ENCODE results near the gene PIAS2.

PIAS2 gene

GRCh38 chr18:46843372-46843771 is 73.9 kb downstream of the PIAS2 start:
- no peak for TF ChIP-seq REST (IDR thresholded peaks at IDR 0.05; ENCODE audit: low read depth)
- TF ChIP-seq TAF1 (IDR thresholded peaks at IDR 0.05; ENCODE audit: low read depth), result no peak
- no peak for TF ChIP-seq ZBTB7A (IDR thresholded peaks at IDR 0.05; ENCODE audit: low read depth)
- no peak for TF ChIP-seq CREB1 (IDR thresholded peaks at IDR 0.05; ENCODE audit: low read depth)
- no peak for TF ChIP-seq NFIC (IDR thresholded peaks at IDR 0.05)
- TF ChIP-seq YY1 (IDR thresholded peaks at IDR 0.05; ENCODE audit: low read depth), result no peak
- TF ChIP-seq CEBPB (IDR thresholded peaks at IDR 0.05), result no peak
- TF ChIP-seq FOXM1 (IDR thresholded peaks at IDR 0.05; ENCODE audit: borderline replicate concordance, low read depth), result no peak
- no peak for TF ChIP-seq USF1 (IDR thresholded peaks at IDR 0.05)
- TF ChIP-seq TCF12 (IDR thresholded peaks at IDR 0.05; ENCODE audit: low read depth), result no peak

GRCh38 chr18:46842583-46842982 is 74.7 kb downstream of the PIAS2 start:
- TF ChIP-seq CREB1 (IDR thresholded peaks at IDR 0.05; ENCODE audit: low read depth) (no peak), USF1 (IDR thresholded peaks at IDR 0.05) (no peak), TEAD4 (IDR thresholded peaks at IDR 0.05) (no peak), TCF12 (IDR thresholded peaks at IDR 0.05; ENCODE audit: low read depth) (no peak)

- TF ChIP-seq YY1 (IDR thresholded peaks at IDR 0.05; ENCODE audit: low read depth) (no peak), CREB1 (IDR thresholded peaks at IDR 0.05; ENCODE audit: low read depth) (no peak), NFIC (IDR thresholded peaks at IDR 0.05) (no peak)
Observed at GRCh38 chr18:46833899-46834298, 83.4 kb downstream of the PIAS2 start.

GRCh38 chr18:46832849-46833248 is 84.5 kb downstream of the PIAS2 start:
- TF ChIP-seq CREB1 (IDR thresholded peaks at IDR 0.05; ENCODE audit: low read depth) (no peak), FOXM1 (IDR thresholded peaks at IDR 0.05; ENCODE audit: borderline replicate concordance, low read depth) (no peak), RAD21 (IDR thresholded peaks at IDR 0.05; ENCODE audit: low read depth) (no peak), REST (IDR thresholded peaks at IDR 0.05; ENCODE audit: low read depth) (no peak), EGR1 (IDR thresholded peaks at IDR 0.05) (no peak), ZBTB7A (IDR thresholded peaks at IDR 0.05; ENCODE audit: low read depth) (no peak), TEAD4 (IDR thresholded peaks at IDR 0.05) (no peak), TCF12 (IDR thresholded peaks at IDR 0.05; ENCODE audit: low read depth) (no peak), CEBPB (IDR thresholded peaks at IDR 0.05) (no peak), USF1 (IDR thresholded peaks at IDR 0.05) (no peak), TAF1 (IDR thresholded peaks at IDR 0.05; ENCODE audit: low read depth) (no peak), EP300 (IDR thresholded peaks at IDR 0.05; ENCODE audit: borderline replicate concordance) (no peak), MAX (IDR thresholded peaks at IDR 0.05) (no peak), NFIC (IDR thresholded peaks at IDR 0.05) (no peak), YY1 (IDR thresholded peaks at IDR 0.05; ENCODE audit: low read depth) (no peak)

- TF ChIP-seq EGR1 (IDR thresholded peaks at IDR 0.05) (no peak), RAD21 (IDR thresholded peaks at IDR 0.05; ENCODE audit: low read depth) (no peak), USF1 (IDR thresholded peaks at IDR 0.05) (no peak), MAX (IDR thresholded peaks at IDR 0.05) (no peak), EP300 (IDR thresholded peaks at IDR 0.05; ENCODE audit: borderline replicate concordance) (no peak)
Observed at GRCh38 chr18:46831434-46831833, 85.9 kb downstream of the PIAS2 start.

GRCh38 chr18:46830633-46831032 is 86.7 kb downstream of the PIAS2 start:
- TF ChIP-seq TAF1 (IDR thresholded peaks at IDR 0.05; ENCODE audit: low read depth) (no peak), FOXM1 (IDR thresholded peaks at IDR 0.05; ENCODE audit: borderline replicate concordance, low read depth) (no peak), USF1 (IDR thresholded peaks at IDR 0.05) (no peak), TEAD4 (IDR thresholded peaks at IDR 0.05) (no peak), RAD21 (IDR thresholded peaks at IDR 0.05; ENCODE audit: low read depth) (no peak), CREB1 (IDR thresholded peaks at IDR 0.05; ENCODE audit: low read depth) (no peak), EGR1 (IDR thresholded peaks at IDR 0.05) (no peak), YY1 (IDR thresholded peaks at IDR 0.05; ENCODE audit: low read depth) (no peak), TCF12 (IDR thresholded peaks at IDR 0.05; ENCODE audit: low read depth) (no peak), MAX (IDR thresholded peaks at IDR 0.05) (no peak)

Data from Ishikawa (cell line).